ENCODE results near the gene SHISA8.

The SHISA8 gene

GRCh38 chr22:41913842-41914534 is 886 bp downstream of the SHISA8 start:
- no peak for DNase-seq

GRCh38 chr22:41913040-41913719 is 1.7 kb downstream of the SHISA8 start:
- no peak for DNase-seq

GRCh38 chr22:41912338-41913039 is 2.4 kb downstream of the SHISA8 start:
- DNase-seq, result no peak

- DNase-seq, result peak; percentile 27
Measured at GRCh38 chr22:41911001-41911611, 3.8 kb downstream of the SHISA8 start.

GRCh38 chr22:41910050-41911000 is 4.5 kb downstream of the SHISA8 start:
- peak; percentile 31 for DNase-seq

- no peak for DNase-seq
Measured at GRCh38 chr22:41909310-41910049, 5.4 kb downstream of the SHISA8 start.

- DNase-seq, result peak; percentile 48
Measured at GRCh38 chr22:41908411-41909309, 6.2 kb downstream of the SHISA8 start.

- no peak for DNase-seq
Measured at GRCh38 chr22:41907436-41908401, 7.2 kb downstream of the SHISA8 start.

- DNase-seq, result no peak
Measured at GRCh38 chr22:41906822-41907221, 8.1 kb downstream of the SHISA8 start.

- DNase-seq, result no peak
Measured at GRCh38 chr22:41905411-41906202, 9.3 kb downstream of the SHISA8 start.

GRCh38 chr22:41904450-41905410 is 10.1 kb downstream of the SHISA8 start:
- no peak for DNase-seq

- DNase-seq, result no peak
Measured at GRCh38 chr22:41902932-41903421, 11.9 kb downstream of the SHISA8 start.

GRCh38 chr22:41902016-41902415 is 12.9 kb downstream of the SHISA8 start:
- no peak for DNase-seq

GRCh38 chr22:41900652-41901312 is 14.1 kb downstream of the SHISA8 start:
- DNase-seq, result no peak

GRCh38 chr22:41899992-41900651 is 14.8 kb downstream of the SHISA8 start:
- no peak for DNase-seq

- no peak for DNase-seq
Measured at GRCh38 chr22:41899110-41899509, 15.8 kb downstream of the SHISA8 start.

Measured in CD4-positive, alpha-beta T cell treated with Interleukin-10 for 1 hour (primary cell).